ENCODE measurements around the gene ZFP36L2. TPM values are rescaled to one million over a fixed set of nuclear protein-coding genes. Genes with fewer than 3 reads are reported as not detected.

The ZFP36L2 gene
- total and polyA plus RNA-seq, 2 experiments from 2014 or later, result 37.9 to 38.4 TPM

DNA sequence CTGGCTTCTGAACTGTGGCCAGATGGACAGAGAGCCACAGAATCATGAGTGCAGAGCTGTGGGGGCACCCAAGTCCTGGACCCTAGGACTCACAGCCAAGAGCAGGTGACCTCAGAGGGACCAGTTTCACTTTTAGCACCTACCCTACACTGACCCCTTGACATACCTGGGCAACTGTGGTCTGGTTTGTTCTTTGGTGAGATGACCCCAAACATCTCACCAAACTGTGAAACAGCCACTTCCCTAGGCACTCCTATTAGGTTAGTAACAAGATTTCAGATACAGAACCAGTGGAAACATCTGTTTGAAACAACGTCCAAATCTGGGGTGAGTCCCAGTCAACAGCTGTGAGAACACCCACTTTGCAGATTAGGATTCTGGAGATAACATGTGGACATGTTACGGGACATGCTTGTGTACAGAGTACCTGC, 1.9 kb upstream of the ZFP36L2 start:
- Histone ChIP-seq H3K4me3 (peak overlapping the region; percentile 97; the same call in 1 of the 2 replicates), H3F3A (replicated peaks; ENCODE audit: low read depth) (peaks cover 15% of the 10 kb centered on the region; the same call in 1 of the 2 replicates), H4K20me1 (replicated peaks; ENCODE audit: insufficient read depth) (peaks cover 7% of the 10 kb centered on the region), H2AFZ (no peak overlapping the region), H3K36me3 (ENCODE audit: insufficient read depth) (peaks cover 7% of the 10 kb centered on the region; the same call in 1 of the 2 replicates), H3K4me1 (ENCODE audit: insufficient read depth) (peaks cover 31% of the 10 kb centered on the region), H3K4me2 (peak overlapping the region; percentile 79), H3K27ac (ENCODE audit: low read depth) (no peak overlapping the region; the same call in 1 of the 2 replicates), H3K9me2 (ENCODE audit: insufficient read depth) (no peaks in the 10 kb centered on the region), H3K27me3 (ENCODE audit: insufficient read depth) (no peaks in the 10 kb centered on the region), H3K79me2 (replicated peaks; ENCODE audit: insufficient read depth) (peaks cover 38% of the 10 kb centered on the region)
- Mint-ChIP-seq H3K4me3 (no peak overlapping the region), H3K36me3 (ENCODE audit: low read depth) (peaks cover 28% of the 10 kb centered on the region), H3K9me3 (no peaks in the 10 kb centered on the region), H3K27me3 (ENCODE audit: insufficient read depth, low read depth, poor library complexity) (peaks cover 15% of the 10 kb centered on the region), H3K4me1 (peaks cover 41% of the 10 kb centered on the region), H3K27ac (no peak overlapping the region)
- DNase-seq (ENCODE audit: low spot score) (no peak), ATAC-seq (no peak)
- TF ChIP-seq, protein P1, sequence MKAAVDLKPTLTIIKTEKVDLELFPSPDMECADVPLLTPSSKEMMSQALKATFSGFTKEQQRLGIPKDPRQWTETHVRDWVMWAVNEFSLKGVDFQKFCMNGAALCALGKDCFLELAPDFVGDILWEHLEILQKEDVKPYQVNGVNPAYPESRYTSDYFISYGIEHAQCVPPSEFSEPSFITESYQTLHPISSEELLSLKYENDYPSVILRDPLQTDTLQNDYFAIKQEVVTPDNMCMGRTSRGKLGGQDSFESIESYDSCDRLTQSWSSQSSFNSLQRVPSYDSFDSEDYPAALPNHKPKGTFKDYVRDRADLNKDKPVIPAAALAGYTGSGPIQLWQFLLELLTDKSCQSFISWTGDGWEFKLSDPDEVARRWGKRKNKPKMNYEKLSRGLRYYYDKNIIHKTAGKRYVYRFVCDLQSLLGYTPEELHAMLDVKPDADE (IDR thresholded peaks at IDR 0.05), result no peak
- no peak for TF ChIP-seq JUNB (IDR thresholded peaks at IDR 0.05; ENCODE audit: unreplicated experiment)
- TF ChIP-seq EZH2 (IDR thresholded peaks at IDR 0.05; ENCODE audit: low read depth, unreplicated experiment), result no peak
- no peak for TF ChIP-seq EZH2phosphoT487 (IDR thresholded peaks at IDR 0.05; ENCODE audit: unreplicated experiment)

DNA sequence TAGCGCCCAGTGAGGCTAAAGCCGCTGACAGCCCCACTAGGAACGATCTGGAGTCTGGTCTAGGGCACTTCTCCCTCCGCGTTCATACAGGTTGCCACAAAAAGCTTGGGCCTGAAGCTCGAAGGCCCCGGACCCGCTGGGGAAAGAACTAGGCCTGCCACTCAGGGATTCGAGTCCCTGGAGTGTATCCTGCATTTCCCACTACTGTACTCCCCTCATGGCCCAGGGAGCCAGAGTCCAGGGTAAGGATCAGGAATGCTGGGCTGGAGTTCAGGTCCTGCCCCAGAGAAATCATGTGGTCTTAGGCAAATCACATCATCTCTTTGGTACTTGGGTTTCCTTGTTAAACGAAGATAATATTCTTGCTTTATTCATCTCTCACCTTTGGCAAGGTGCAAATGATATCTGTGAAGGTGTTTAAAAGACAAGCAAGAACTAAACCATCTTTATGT, 1.4 kb upstream of the ZFP36L2 start:
- peaks cover 36% of the 10 kb centered on the region for H3K4me1 ChIP-seq (ENCODE audit: insufficient read depth)
- peaks cover 31% of the 10 kb centered on the region for H3K36me3 Mint-ChIP-seq (ENCODE audit: low read depth)
- H3K79me2 ChIP-seq (replicated peaks; ENCODE audit: insufficient read depth), result peaks cover 43% of the 10 kb centered on the region
- peak overlapping the region; percentile 84 for H3K27ac Mint-ChIP-seq
- H3K27me3 ChIP-seq (ENCODE audit: insufficient read depth), result no peaks in the 10 kb centered on the region
- peak overlapping the region; percentile 23; the same call in 1 of the 2 replicates for H3K27ac ChIP-seq (ENCODE audit: low read depth)
- H3K9me3 Mint-ChIP-seq, result no peaks in the 10 kb centered on the region
- no peak for ATAC-seq
- peak overlapping the region; percentile 79 for H3K4me2 ChIP-seq
- peaks cover 12% of the 10 kb centered on the region; the same call in 1 of the 2 replicates for H3K36me3 ChIP-seq (ENCODE audit: insufficient read depth)
- H3K4me1 Mint-ChIP-seq, result peaks cover 42% of the 10 kb centered on the region
- H3F3A ChIP-seq (replicated peaks; ENCODE audit: low read depth), result peaks cover 15% of the 10 kb centered on the region; the same call in 1 of the 2 replicates
- DNase-seq (ENCODE audit: low spot score), result no peak
- H3K27me3 Mint-ChIP-seq (ENCODE audit: insufficient read depth, low read depth, poor library complexity), result peaks cover 15% of the 10 kb centered on the region
- H3K4me3 ChIP-seq, result peak overlapping the region; percentile 97
- H3K9me2 ChIP-seq (ENCODE audit: insufficient read depth), result no peaks in the 10 kb centered on the region
- no peak overlapping the region for H2AFZ ChIP-seq
- peak overlapping the region; percentile 81 for H3K4me3 Mint-ChIP-seq
- peaks cover 8% of the 10 kb centered on the region for H4K20me1 ChIP-seq (replicated peaks; ENCODE audit: insufficient read depth)
- no peak for TF ChIP-seq EZH2 (IDR thresholded peaks at IDR 0.05; ENCODE audit: low read depth, unreplicated experiment)
- TF ChIP-seq, protein P2, sequence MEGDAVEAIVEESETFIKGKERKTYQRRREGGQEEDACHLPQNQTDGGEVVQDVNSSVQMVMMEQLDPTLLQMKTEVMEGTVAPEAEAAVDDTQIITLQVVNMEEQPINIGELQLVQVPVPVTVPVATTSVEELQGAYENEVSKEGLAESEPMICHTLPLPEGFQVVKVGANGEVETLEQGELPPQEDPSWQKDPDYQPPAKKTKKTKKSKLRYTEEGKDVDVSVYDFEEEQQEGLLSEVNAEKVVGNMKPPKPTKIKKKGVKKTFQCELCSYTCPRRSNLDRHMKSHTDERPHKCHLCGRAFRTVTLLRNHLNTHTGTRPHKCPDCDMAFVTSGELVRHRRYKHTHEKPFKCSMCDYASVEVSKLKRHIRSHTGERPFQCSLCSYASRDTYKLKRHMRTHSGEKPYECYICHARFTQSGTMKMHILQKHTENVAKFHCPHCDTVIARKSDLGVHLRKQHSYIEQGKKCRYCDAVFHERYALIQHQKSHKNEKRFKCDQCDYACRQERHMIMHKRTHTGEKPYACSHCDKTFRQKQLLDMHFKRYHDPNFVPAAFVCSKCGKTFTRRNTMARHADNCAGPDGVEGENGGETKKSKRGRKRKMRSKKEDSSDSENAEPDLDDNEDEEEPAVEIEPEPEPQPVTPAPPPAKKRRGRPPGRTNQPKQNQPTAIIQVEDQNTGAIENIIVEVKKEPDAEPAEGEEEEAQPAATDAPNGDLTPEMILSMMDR (conservative IDR thresholded peaks at IDR 0.05; ENCODE audit: low read depth in 2 of 2), result peak in 1 of 2 experiments; percentile 36; a peak in 2 of 4 replicates

Data from GM23338 (cell line).